SK-N-MC (cell line): ENCODE results near the gene LRRC3B.

Source experiments
- EZH2 ChIP-seq: fragments of 200-600 bp; sonication (generic); IDR thresholded peaks from one replicate; pipeline ENCODE4 v1.6.1; 2017; ENCODE audit warnings: antibody characterized with exemption
- POLR2AphosphoS5 ChIP-seq: IDR thresholded peaks from 2 replicates; pipeline ENCODE4 v1.6.1; 2012; ENCODE audit warnings: mild to moderate bottlenecking, low read depth, low read length, borderline replicate concordance

DNA sequence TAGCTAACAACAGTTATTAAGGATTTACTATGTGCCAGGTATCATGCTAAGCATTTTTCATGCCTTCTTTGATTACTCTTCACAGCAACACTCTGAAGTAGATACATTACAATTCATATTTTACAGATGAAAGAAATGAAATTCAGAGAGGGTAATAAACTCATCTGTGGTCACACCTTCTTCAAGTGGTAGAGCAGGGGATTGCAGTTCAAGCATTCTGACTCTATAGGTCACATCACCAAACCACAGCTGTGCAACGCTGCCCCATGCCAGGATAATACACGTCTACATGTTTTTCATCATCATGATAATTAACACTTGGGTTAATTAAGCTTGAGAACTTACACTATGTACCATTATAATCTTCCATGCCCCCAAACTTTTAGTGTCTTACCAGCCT is 98.5 kb downstream of the LRRC3B start:
- TF ChIP-seq POLR2AphosphoS5 (no peak), EZH2 (no peak)
